Hepatocyte (in vitro differentiated cells): ENCODE data around the gene PSEN1.

Source experiments
- EZH2 ChIP-seq: fragments of 200-600 bp; sonication (generic); IDR thresholded peaks from 2 replicates; pipeline ENCODE4 v1.6.1; 2016; ENCODE audit warnings: antibody characterized with exemption, mild to moderate bottlenecking, borderline replicate concordance
- EZH2phosphoT487 ChIP-seq: fragments of 200-600 bp; sonication (generic); IDR thresholded peaks from one replicate; pipeline ENCODE4 v1.6.1; 2018; ENCODE audit warnings: antibody characterized with exemption, mild to moderate bottlenecking, low read depth, moderate library complexity; ENCODE audit not compliant: unreplicated experiment, severe bottlenecking

DNA sequence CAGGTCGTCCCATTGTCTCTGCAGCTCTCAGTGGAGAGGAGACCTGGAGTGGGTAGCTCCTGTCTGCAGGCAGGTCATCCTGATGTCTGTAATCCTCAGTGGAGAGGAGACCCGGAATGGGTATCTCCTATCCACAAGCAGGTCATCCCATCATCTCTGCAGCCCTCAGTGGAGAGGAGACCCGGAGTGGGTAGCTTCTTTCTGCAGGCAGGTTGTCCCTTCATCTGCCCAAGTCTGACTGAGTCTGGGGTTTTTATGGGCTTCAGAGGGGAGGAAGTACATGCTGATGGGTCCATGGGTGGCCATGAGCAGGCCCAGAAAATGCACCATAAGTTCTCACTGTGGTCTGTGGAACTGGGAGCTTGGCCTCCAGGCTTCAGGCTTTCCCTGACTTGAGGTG, 72.1 kb downstream of the PSEN1 start:
- TF ChIP-seq EZH2 (no peak), EZH2phosphoT487 (no peak)
